ENCODE data around the gene WWC1.

GRCh38 chr5:168463081-168463480 is 171.6 kb downstream of the WWC1 start:
- TF ChIP-seq CTCF (IDR thresholded peaks at IDR 0.05; ENCODE audit: low read length) (no peak), EZH2 (IDR thresholded peaks at IDR 0.05; ENCODE audit: borderline replicate concordance, low read length) (no peak)
